Hepatocyte (in vitro differentiated cells): Measurements from ENCODE around the gene FCHSD2.

Source experiments
- EZH2 ChIP-seq: fragments of 200-600 bp; sonication (generic); IDR thresholded peaks from 2 replicates; pipeline ENCODE4 v1.6.1; 2016; ENCODE audit warnings: antibody characterized with exemption, mild to moderate bottlenecking, borderline replicate concordance
- EZH2phosphoT487 ChIP-seq: fragments of 200-600 bp; sonication (generic); IDR thresholded peaks from one replicate; pipeline ENCODE4 v1.6.1; 2018; ENCODE audit warnings: antibody characterized with exemption, mild to moderate bottlenecking, low read depth, moderate library complexity; ENCODE audit not compliant: unreplicated experiment, severe bottlenecking
- TF ChIP-seq, protein P1 (sequence below): fragments of 200-600 bp; sonication (generic); IDR thresholded peaks from 2 replicates; pipeline ENCODE4 v1.5.1; 2016; ENCODE audit warnings: antibody characterized with exemption, mild to moderate bottlenecking; ENCODE audit not compliant: poor library complexity

DNA sequence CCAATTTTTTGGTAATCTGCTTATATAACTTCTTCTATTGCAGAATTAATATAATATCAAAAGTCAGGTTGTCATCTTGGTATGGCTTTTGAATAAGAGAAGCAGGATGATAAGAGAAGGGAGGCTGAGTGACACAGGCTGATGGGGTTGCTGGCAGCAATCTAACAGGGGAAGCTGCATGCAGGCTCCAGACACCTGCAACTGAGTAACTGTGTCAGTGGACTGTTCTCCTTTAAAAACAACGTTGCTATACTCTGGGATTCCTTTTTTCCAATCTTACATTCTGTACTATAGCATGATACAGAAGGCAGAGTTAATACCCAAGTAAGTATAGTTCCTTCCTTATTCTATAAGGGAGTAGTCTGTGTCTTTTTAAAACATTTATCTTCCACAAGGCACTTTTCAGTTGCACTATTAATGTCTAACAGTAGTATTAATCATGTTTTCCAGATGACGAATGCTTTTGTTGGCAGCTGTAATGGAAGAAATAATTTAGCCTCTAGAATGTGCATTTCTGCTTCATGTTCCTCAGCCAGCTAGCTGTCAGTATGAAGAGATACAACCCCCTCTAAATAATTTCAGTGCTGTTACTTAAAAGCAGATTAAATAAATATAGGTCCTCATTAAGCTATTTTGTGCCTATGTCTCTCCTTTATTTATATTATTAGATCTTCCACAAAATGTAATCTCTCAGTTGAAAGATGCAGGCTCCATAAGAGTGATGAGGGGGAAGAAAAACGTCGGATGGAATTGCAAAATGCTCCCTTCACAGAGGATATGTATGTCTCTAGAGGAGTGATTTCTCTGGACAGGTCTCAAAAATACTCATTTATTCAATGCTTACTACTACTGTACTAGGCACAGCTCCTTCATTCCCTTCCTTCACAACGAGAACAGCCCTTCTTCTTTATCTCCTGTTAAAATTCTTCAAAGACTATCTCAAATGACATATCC is 277.1 kb downstream of the FCHSD2 start:
- TF ChIP-seq, protein P1, sequence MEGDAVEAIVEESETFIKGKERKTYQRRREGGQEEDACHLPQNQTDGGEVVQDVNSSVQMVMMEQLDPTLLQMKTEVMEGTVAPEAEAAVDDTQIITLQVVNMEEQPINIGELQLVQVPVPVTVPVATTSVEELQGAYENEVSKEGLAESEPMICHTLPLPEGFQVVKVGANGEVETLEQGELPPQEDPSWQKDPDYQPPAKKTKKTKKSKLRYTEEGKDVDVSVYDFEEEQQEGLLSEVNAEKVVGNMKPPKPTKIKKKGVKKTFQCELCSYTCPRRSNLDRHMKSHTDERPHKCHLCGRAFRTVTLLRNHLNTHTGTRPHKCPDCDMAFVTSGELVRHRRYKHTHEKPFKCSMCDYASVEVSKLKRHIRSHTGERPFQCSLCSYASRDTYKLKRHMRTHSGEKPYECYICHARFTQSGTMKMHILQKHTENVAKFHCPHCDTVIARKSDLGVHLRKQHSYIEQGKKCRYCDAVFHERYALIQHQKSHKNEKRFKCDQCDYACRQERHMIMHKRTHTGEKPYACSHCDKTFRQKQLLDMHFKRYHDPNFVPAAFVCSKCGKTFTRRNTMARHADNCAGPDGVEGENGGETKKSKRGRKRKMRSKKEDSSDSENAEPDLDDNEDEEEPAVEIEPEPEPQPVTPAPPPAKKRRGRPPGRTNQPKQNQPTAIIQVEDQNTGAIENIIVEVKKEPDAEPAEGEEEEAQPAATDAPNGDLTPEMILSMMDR, result no peak
- TF ChIP-seq EZH2 (no peak), EZH2phosphoT487 (no peak)
